WERI-Rb-1 (cell line): ENCODE data around the gene P2RY13.

ENCODE experiments used
- DNase-seq: peaks from one replicate; pipeline ENCODE4 v3.0.0-alpha.2; 2020
- H3K27ac ChIP-seq: fragments of 250-450 bp; sonication (Bioruptor Pico); 2 replicates; pipeline ENCODE4 v1.5.1; 2020; ENCODE audit warnings: mild to moderate bottlenecking, moderate library complexity
- H3K27me3 ChIP-seq: fragments of 250-450 bp; sonication (Bioruptor Pico); 2 replicates; pipeline ENCODE4 v1.5.1; 2021; ENCODE audit warnings: mild to moderate bottlenecking, low read depth, moderate library complexity; ENCODE audit not compliant: insufficient read depth, severe bottlenecking
- H3K36me3 ChIP-seq: fragments of 250-450 bp; sonication (Bioruptor Pico); 2 replicates; pipeline ENCODE4 v1.5.1; 2020; ENCODE audit warnings: mild to moderate bottlenecking, moderate library complexity
- H3K4me3 ChIP-seq: 2 replicates; pipeline ENCODE4 v1.5.1; 2011; ENCODE audit warnings: low read depth, mild to moderate bottlenecking, control low read depth, low read length
- H3K9me3 ChIP-seq: fragments of 250-450 bp; sonication (Bioruptor Pico); 2 replicates; pipeline ENCODE4 v1.5.1; 2021; ENCODE audit warnings: mild to moderate bottlenecking, moderate library complexity; ENCODE audit not compliant: severe bottlenecking
- CTCF ChIP-seq: IDR thresholded peaks from 2 replicates; pipeline ENCODE4 v1.5.1; 2011; ENCODE audit warnings: low read depth, mild to moderate bottlenecking, control low read depth, inconsistent platforms, low read length

Gene P2RY13

GRCh38 chr3:151303751-151304150, 25.6 kb downstream of the P2RY13 start:
- Histone ChIP-seq H3K27me3 (peaks cover 2% of the 10 kb centered on the region), H3K4me3 (no peak overlapping the region), H3K36me3 (no peaks in the 10 kb centered on the region), H3K9me3 (no peaks in the 10 kb centered on the region), H3K27ac (no peak overlapping the region)
- no peak for DNase-seq
- no peak for TF ChIP-seq CTCF

GRCh38 chr3:151301787-151302186, 27.6 kb downstream of the P2RY13 start:
- H3K36me3 ChIP-seq: no peaks in the 10 kb centered on the region
- H3K27ac ChIP-seq: no peak overlapping the region
- peaks cover 2% of the 10 kb centered on the region for H3K27me3 ChIP-seq
- H3K4me3 ChIP-seq: no peak overlapping the region
- no peak for DNase-seq
- no peaks in the 10 kb centered on the region for H3K9me3 ChIP-seq
- no peak for TF ChIP-seq CTCF

- no peak overlapping the region for H3K27ac ChIP-seq
- no peak overlapping the region for H3K4me3 ChIP-seq
- TF ChIP-seq CTCF: no peak
- H3K27me3 ChIP-seq: peaks cover 2% of the 10 kb centered on the region
- no peak for DNase-seq
- no peaks in the 10 kb centered on the region for H3K36me3 ChIP-seq
- H3K9me3 ChIP-seq: no peaks in the 10 kb centered on the region
Measured at GRCh38 chr3:151300539-151300938, 28.8 kb downstream of the P2RY13 start.

GRCh38 chr3:151299006-151299405, 30.3 kb downstream of the P2RY13 start:
- Histone ChIP-seq H3K36me3 (no peaks in the 10 kb centered on the region), H3K27me3 (peaks cover 2% of the 10 kb centered on the region), H3K27ac (no peak overlapping the region), H3K9me3 (no peaks in the 10 kb centered on the region), H3K4me3 (no peak overlapping the region)
- TF ChIP-seq CTCF: no peak
- no peak for DNase-seq

- Histone ChIP-seq H3K36me3 (no peaks in the 10 kb centered on the region), H3K4me3 (no peak overlapping the region), H3K27me3 (no peaks in the 10 kb centered on the region), H3K27ac (no peak overlapping the region), H3K9me3 (no peaks in the 10 kb centered on the region)
- DNase-seq: no peak
- no peak for TF ChIP-seq CTCF
Measured at GRCh38 chr3:151297429-151297828, 31.9 kb downstream of the P2RY13 start.

- no peak overlapping the region for H3K27ac ChIP-seq
- no peak overlapping the region for H3K4me3 ChIP-seq
- H3K36me3 ChIP-seq: no peaks in the 10 kb centered on the region
- H3K27me3 ChIP-seq: no peaks in the 10 kb centered on the region
- H3K9me3 ChIP-seq: no peaks in the 10 kb centered on the region
- DNase-seq: no peak
- TF ChIP-seq CTCF: no peak
Measured at GRCh38 chr3:151296226-151296625, 33.1 kb downstream of the P2RY13 start.
